GM12873 (cell line): Measurements from ENCODE around the gene GUCA1C.
A peak's percentile ranks its signal among the peaks of the same experiment; 100 is the strongest.

Source experiments
- CTCF ChIP-seq: IDR thresholded peaks from 2 replicates; pipeline ENCODE4 v1.5.1; 2012; ENCODE audit warnings: low read depth, mild to moderate bottlenecking, moderate library complexity, low read length, control low read depth; ENCODE audit not compliant: insufficient read depth; ENCODE audit errors: missing control alignments

Gene GUCA1C

GRCh38 chr3:108940568-108941263 is 13.0 kb downstream of the GUCA1C start:
- no peak for TF ChIP-seq CTCF

GRCh38 chr3:108940166-108940565 is 13.5 kb downstream of the GUCA1C start:
- no peak for TF ChIP-seq CTCF

GRCh38 chr3:108936924-108937689 is 16.6 kb downstream of the GUCA1C start:
- TF ChIP-seq CTCF: no peak

GRCh38 chr3:108931035-108931434 is 22.6 kb downstream of the GUCA1C start:
- TF ChIP-seq CTCF: no peak

- TF ChIP-seq CTCF: no peak
These were observed 34.8 kb downstream of the GUCA1C start for GRCh38 chr3:108918866-108919265.

GRCh38 chr3:108914774-108915641 is 38.7 kb downstream of the GUCA1C start:
- TF ChIP-seq CTCF: peak; percentile 93

- TF ChIP-seq CTCF: no peak
These were observed 43.9 kb downstream of the GUCA1C start for GRCh38 chr3:108909799-108910198.
